HL-60 (cell line): Measurements from ENCODE around the gene FANCE.

ENCODE experiments used
- GABPA ChIP-seq: IDR thresholded peaks from 2 replicates; pipeline ENCODE4 v1.6.1; 2012; ENCODE audit warnings: low read depth
- POLR2AphosphoS5 ChIP-seq: IDR thresholded peaks from 2 replicates; pipeline ENCODE4 v1.6.1; 2012; ENCODE audit warnings: low read depth
- SPI1 ChIP-seq: IDR thresholded peaks from 2 replicates; pipeline ENCODE4 v1.6.1; 2012; ENCODE audit warnings: low read depth, mild to moderate bottlenecking, borderline replicate concordance
- TF ChIP-seq, protein P1 (sequence below): IDR thresholded peaks from one replicate; pipeline ENCODE4 v1.5.1; 2011; ENCODE audit warnings: low read length, control low read depth, inconsistent platforms; ENCODE audit not compliant: insufficient read depth
- TF ChIP-seq, protein P2 (sequence below): IDR thresholded peaks from 2 replicates; pipeline ENCODE4 v1.6.1; 2012; ENCODE audit warnings: low read depth; ENCODE audit not compliant: insufficient replicate concordance

DNA sequence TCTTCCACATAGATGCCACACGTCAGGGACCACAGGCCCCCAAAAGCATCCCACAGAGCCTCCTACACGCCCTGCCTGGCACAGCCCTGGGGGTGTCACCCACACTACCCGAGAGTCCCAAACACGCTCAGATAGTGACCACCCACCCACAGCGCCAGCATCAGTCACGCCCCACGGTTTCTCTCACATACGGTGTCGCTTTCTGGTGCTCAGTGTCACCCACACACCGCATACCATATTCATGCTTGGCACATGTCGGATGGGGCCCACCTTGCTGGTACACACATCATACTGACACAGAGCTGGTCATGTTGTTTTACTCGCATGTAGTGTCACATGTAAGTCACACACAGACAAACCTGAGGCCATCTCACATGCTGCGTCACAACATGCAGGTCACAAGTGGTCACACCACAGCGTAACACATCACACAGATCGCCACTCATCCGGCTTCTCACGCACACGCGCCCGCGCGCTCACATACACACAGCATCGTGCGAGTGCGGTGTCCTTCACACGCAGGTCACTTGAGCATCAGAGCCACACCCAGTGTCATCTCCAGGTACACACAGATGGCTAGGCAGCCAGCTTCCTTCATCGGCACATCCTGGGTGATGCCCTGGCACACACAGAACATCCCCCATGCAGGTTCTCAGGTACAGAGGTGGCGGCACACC lies 41.3 kb downstream of the FANCE start:
- TF ChIP-seq, protein P1, sequence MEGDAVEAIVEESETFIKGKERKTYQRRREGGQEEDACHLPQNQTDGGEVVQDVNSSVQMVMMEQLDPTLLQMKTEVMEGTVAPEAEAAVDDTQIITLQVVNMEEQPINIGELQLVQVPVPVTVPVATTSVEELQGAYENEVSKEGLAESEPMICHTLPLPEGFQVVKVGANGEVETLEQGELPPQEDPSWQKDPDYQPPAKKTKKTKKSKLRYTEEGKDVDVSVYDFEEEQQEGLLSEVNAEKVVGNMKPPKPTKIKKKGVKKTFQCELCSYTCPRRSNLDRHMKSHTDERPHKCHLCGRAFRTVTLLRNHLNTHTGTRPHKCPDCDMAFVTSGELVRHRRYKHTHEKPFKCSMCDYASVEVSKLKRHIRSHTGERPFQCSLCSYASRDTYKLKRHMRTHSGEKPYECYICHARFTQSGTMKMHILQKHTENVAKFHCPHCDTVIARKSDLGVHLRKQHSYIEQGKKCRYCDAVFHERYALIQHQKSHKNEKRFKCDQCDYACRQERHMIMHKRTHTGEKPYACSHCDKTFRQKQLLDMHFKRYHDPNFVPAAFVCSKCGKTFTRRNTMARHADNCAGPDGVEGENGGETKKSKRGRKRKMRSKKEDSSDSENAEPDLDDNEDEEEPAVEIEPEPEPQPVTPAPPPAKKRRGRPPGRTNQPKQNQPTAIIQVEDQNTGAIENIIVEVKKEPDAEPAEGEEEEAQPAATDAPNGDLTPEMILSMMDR: no peak
- TF ChIP-seq GABPA: no peak
- TF ChIP-seq POLR2AphosphoS5: no peak
- TF ChIP-seq, protein P2, sequence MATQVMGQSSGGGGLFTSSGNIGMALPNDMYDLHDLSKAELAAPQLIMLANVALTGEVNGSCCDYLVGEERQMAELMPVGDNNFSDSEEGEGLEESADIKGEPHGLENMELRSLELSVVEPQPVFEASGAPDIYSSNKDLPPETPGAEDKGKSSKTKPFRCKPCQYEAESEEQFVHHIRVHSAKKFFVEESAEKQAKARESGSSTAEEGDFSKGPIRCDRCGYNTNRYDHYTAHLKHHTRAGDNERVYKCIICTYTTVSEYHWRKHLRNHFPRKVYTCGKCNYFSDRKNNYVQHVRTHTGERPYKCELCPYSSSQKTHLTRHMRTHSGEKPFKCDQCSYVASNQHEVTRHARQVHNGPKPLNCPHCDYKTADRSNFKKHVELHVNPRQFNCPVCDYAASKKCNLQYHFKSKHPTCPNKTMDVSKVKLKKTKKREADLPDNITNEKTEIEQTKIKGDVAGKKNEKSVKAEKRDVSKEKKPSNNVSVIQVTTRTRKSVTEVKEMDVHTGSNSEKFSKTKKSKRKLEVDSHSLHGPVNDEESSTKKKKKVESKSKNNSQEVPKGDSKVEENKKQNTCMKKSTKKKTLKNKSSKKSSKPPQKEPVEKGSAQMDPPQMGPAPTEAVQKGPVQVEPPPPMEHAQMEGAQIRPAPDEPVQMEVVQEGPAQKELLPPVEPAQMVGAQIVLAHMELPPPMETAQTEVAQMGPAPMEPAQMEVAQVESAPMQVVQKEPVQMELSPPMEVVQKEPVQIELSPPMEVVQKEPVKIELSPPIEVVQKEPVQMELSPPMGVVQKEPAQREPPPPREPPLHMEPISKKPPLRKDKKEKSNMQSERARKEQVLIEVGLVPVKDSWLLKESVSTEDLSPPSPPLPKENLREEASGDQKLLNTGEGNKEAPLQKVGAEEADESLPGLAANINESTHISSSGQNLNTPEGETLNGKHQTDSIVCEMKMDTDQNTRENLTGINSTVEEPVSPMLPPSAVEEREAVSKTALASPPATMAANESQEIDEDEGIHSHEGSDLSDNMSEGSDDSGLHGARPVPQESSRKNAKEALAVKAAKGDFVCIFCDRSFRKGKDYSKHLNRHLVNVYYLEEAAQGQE: no peak
- no peak for TF ChIP-seq SPI1
